ENCODE results near the gene LOXHD1. TPM values are rescaled to one million over a fixed set of nuclear protein-coding genes. Genes with fewer than 3 reads are reported as not detected.

Gene LOXHD1
- total RNA-seq, 1 donor: not detected

- DNase-seq (ENCODE audit: low read depth): no peak
- no peak overlapping the region for H3K4me3 ChIP-seq (ENCODE audit: low read depth, low read length)
- no peak for TF ChIP-seq CTCF (IDR thresholded peaks at IDR 0.05; ENCODE audit: insufficient read depth, low read length)
Observed at GRCh38 chr18:46536215-46536874, 120.7 kb downstream of the LOXHD1 start.

- no peak for TF ChIP-seq CTCF (IDR thresholded peaks at IDR 0.05; ENCODE audit: insufficient read depth, low read length)
- no peak for DNase-seq (ENCODE audit: low read depth)
- no peak overlapping the region for H3K4me3 ChIP-seq (ENCODE audit: low read depth, low read length)
Observed at GRCh38 chr18:46531482-46531881, 125.5 kb downstream of the LOXHD1 start.

- no peak for TF ChIP-seq CTCF (IDR thresholded peaks at IDR 0.05; ENCODE audit: insufficient read depth, low read length)
- DNase-seq (ENCODE audit: low read depth): no peak
- H3K4me3 ChIP-seq (ENCODE audit: low read depth, low read length): no peak overlapping the region
Observed at GRCh38 chr18:46528037-46528436, 129.0 kb downstream of the LOXHD1 start.

GRCh38 chr18:46519870-46520269 lies 137.2 kb downstream of the LOXHD1 start:
- no peak for DNase-seq (ENCODE audit: low read depth)
- H3K4me3 ChIP-seq (ENCODE audit: low read depth, low read length): no peak overlapping the region
- no peak for TF ChIP-seq CTCF (IDR thresholded peaks at IDR 0.05; ENCODE audit: insufficient read depth, low read length)

GRCh38 chr18:46518438-46518837 lies 138.6 kb downstream of the LOXHD1 start:
- no peak for DNase-seq (ENCODE audit: low read depth)
- no peak overlapping the region for H3K4me3 ChIP-seq (ENCODE audit: low read depth, low read length)
- TF ChIP-seq CTCF (IDR thresholded peaks at IDR 0.05; ENCODE audit: insufficient read depth, low read length): peak; percentile 9

GRCh38 chr18:46516555-46516954 lies 140.5 kb downstream of the LOXHD1 start:
- no peak overlapping the region for H3K4me3 ChIP-seq (ENCODE audit: low read depth, low read length)
- no peak for DNase-seq (ENCODE audit: low read depth)
- no peak for TF ChIP-seq CTCF (IDR thresholded peaks at IDR 0.05; ENCODE audit: insufficient read depth, low read length)

GRCh38 chr18:46510386-46510785 lies 146.6 kb downstream of the LOXHD1 start:
- H3K4me3 ChIP-seq (ENCODE audit: low read depth, low read length): no peak overlapping the region
- DNase-seq (ENCODE audit: low read depth): no peak
- TF ChIP-seq CTCF (IDR thresholded peaks at IDR 0.05; ENCODE audit: insufficient read depth, low read length): no peak
